ENCODE measurements around the gene SLCO4A1.

SLCO4A1 gene

DNA sequence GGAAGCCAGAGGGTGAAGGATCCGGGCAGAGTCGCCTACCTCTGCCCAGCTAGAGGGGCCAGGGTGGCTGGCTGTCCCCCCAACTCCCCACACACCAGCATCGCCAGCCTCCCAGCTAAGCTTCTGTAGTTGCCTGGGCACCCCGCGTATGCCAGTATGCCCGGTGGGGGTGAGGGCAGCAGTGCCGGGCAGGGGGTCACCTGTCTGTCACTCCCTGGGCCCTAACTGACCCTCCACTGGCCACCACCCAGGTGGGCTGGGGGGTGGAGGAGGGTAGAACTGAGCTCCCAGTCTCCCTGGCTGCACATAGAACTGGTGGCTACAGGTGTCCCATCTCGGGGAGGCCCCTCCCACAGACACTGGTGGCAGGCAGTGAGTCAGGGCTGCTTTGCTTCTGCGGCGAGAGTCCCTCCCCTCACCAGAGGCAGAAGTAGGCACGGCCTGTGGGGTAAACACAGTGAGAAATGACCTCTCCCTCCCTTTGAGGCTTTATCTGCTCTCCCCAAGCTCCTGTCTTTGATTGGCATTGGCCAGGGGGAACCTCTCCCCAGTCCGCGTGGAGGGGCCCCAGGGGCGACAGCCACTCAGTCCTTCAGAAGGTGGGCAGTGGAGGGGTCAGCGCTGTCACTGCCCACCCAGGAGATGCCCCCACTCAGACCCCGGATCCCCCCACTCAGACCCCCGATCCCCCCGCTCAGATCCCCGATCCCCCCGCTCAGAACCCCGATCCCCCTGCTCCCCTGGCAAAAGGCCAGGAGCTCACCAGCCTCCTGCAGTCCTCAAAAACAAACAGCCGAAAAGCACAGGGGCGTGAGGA, 68.8 kb downstream of the SLCO4A1 start:
- DNase-seq = no peak

DNA sequence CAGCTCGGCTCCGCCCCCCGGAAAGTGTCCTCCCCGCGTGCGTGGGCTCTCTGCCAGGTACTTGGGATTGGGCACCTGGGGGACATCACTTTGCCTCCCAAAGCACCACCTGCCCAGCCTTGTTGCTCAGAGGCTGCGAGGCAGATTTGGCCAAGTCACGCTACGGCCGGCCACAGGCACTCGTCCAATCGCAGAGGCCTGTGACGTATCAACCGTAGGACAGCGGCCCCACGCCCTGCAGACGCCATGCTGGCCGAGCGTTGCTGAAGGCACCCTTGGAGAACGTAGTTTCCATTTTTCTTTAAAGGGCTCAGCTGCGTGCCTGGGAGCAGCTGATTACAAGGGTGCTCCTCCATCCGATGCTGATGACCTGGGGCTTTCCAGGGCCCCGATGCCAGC, 69.4 kb downstream of the SLCO4A1 start:
- DNase-seq = no peak

DNA sequence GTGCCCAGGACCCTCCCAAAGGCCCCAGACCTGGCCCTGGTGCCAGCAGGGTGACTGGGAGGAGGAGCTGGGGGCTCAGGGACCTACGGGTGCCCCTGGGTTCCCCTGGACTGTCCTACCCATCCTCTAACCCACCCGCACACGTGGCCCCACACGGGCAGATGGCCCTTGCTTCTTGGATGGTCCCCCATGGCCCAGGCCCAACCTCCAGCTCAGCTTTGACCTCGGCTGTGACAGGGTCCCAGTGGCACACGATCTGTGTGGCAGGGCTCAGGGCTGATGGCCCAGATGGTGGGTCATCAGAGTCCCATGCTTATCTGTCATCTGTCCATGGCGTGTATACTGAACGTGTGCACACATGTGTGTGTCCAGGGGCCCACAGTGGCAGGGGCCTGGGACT, 70.3 kb downstream of the SLCO4A1 start:
- no peak for DNase-seq

DNA sequence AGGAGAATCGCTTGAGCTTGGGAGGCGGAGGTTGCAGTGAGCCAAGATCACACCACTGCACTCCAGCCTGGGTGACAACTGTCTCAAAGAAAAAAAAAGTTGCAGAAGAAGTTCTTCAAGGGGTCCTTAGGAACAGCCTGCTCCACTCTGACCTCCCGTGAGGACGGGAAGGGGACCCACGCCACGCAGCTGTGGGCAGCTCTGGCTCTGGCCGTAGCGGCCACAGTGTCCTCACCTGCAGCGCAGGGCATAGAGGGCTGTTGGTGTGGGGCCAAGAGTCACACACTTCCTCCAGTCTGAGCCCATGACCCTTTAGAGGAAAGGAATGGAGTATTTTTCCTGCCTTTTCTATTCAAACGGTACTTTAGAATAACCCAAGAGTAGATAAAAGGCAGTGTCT, 71.7 kb downstream of the SLCO4A1 start:
- no peak for DNase-seq

DNA sequence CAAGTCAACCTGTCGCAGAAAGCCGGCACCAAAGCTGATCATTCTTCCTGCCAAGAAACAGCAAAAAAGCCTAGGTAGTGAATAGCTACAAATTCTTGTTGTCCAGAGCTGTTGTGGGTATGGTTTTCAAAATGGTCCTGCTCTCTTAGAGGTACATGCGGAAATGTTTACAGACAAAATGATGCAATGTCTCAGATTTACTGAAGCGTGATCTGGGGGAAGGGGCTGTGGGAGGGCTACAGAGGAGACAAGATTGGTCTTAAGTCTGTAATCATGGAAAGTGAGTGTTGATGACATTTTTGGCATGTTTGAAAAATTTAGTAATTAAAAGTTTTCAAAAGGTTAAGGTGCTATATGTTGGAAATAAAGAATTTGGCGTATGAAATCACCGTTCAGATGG, 72.5 kb downstream of the SLCO4A1 start:
- no peak for DNase-seq

DNA sequence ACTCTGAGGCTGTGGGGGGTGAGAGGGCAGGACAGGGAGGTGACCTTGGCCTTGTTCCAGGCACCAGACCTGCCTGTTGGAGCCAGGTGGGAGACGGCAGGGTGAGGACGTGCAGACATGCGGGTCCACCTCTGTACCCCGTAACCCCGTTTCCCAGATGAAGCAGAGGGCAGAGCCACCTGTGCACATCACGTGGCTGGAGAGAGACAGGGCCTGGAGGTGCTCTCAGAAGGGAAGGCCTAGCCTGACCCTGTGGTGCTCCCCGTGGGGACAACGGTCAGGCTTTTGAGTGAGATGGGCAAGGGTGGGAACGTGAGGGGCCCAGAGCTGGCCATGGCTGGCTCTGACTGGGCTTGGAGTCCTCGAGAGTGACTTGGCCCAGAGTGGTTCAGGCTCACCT, 72.9 kb downstream of the SLCO4A1 start:
- no peak for DNase-seq

DNA sequence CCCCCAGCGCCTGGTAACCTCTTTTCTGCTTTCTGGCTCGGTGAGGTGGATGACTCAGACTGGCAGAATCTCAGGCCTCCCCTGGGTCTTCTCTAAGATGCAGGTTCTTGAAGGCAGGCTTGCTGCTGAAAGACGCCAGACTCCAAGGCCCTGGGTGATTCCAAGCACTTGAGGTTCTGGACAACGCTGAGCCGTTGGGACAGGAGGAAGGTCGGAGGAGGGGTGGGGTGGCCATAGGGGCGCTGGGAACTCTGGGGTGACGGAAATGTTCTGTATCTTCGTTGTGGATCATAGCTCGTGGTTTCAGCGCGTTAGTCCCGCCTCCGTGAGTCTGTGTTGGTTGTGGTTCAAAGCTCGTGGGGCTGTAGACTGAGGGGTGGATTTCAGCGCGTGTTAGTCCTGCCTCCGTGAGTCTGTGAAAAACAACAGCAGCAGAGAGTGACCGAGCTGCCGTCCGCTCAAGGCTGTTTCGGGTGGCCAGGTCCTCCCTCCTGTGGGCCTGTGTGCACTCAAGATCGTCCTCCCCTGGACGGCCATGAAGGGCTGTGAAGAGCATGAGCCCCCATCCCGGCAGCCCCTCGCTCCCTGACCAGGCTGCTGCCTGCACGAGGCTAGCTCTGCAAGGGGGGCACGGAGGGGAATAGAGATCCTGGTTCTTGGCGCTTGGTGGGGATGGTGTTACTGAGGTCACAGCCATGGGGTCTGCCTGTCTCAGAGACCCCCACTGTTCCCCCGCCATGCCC, 74.1 kb downstream of the SLCO4A1 start:
- no peak for DNase-seq

DNA sequence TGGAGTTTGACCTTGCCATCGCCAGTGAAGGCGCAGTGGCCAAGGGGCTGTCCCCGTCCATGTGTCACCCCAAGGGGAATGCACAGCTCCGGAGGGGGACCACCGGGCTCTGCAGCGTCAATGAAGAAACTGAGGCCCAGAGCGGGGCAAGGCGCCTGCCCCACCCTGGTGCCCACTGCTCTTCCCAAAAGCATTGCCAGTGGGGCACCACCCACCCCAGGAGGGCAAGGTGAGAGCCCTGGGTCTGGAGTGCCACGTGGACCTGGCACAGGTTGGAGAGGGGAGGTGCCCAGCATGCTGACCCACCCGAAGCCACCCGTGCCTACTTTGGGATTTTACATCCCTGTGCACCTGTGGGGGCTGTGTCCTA, 74.6 kb downstream of the SLCO4A1 start:
- no peak for DNase-seq

DNA sequence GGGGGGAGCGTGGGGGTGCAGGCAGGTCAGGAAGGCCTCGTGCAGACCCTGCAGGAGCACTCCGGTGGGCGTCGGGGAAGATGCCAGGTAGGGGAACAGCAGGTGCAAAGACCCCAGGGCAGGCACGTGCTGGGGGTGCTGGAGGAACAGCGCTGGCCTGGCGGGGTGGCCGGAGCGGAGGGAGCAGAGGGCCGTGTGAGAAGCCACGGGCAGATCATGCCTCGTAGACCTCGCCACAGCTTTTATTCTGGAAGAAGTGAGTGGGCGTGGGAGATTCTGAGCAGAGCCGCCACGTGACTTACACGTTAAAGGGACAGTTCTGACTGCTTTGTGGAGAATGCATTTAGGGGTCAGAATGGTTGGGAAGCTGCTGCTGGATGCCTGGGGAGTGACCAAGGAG, 75.6 kb downstream of the SLCO4A1 start:
- no peak for DNase-seq

DNA sequence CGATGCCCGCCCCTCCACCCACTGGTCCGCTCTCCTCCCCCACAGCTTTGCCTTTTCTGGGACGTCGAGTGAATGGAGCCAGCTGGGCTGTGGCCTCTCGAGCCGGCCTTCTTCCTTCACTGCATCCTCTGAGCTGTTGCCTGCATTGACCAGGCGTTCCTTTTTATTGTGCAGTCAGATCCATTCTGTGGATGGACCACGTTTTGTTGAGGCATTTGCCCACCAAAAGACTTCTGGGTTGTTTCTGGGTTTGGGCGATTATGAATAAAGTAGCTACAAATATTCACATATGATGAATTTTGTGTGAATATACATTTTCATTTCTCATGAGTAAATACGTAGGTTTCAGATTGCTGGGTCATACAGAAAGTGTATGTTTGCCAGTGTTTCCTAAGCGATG, 76.2 kb downstream of the SLCO4A1 start:
- DNase-seq = no peak

DNA sequence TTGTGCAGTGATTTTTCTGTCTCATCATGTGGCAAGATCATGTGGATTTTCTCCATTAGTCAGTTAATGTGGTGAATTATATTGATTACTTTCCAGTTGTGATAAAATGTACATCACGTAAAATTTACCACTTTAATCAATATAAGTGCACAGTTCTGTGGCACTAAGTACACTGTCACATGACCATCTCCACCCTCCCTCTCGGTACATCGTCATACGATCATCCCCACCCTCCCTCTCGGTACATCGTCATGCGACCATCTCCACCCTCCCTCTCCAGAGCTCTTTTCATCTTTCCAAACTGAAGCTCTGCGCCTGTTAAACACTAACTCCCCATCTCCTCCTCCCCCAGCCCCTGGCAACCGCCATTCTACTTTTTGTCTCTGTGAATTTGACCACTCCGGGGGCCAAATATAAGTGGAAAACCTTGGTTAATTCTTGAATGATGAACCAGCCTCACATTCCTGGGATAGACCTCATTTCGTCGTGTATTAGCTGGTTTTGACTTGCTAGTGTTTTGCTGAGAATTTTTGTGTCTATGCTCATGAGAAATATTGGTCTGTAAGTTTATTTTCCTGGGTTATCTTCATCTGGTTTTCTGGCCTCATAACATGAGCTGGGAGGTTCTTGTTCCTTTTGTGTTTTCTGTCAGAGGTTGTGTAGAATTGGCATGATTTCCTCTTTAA, 77.1 kb downstream of the SLCO4A1 start:
- DNase-seq = no peak

Measured in nucleus accumbens (tissue), 56 donors.